Peyer's patch (tissue), 4 donors: Measurements from ENCODE around the gene FER1L5.

Experiments
- CTCF ChIP-seq, 6 experiments: fragments of 450-650 bp in 4 of 6; fragments of 200-600 bp in 2 of 6; sonication (generic) in 1 of 6; IDR thresholded peaks; one replicate each; pipeline ENCODE4 v1.5.1; 2017 to 2019; ENCODE audit warnings: antibody characterized with exemption in 6 of 6, mild to moderate bottlenecking in 3 of 6, moderate library complexity in 1 of 6
- POLR2A ChIP-seq, 2 donors: fragments of 450-650 bp; IDR thresholded peaks; one replicate each; pipeline ENCODE4 v1.5.1; 2017; ENCODE audit warnings: antibody characterized with exemption in 2 of 2, mild to moderate bottlenecking in 2 of 2, moderate library complexity in 2 of 2

- no peak for TF ChIP-seq CTCF (IDR thresholded peaks at IDR 0.05)
- TF ChIP-seq POLR2A (IDR thresholded peaks at IDR 0.05), result no peak
These were observed 56.5 kb downstream of the FER1L5 start for GRCh38 chr2:96699021-96699420.
